NCI-H2107 (cell line): Measurements from ENCODE around the gene RASAL3.

ENCODE experiments used
- DNase-seq: peaks from one replicate; lab custom pipeline; 2025; lab: John Stamatoyannopoulos, UW

Gene RASAL3

DNA sequence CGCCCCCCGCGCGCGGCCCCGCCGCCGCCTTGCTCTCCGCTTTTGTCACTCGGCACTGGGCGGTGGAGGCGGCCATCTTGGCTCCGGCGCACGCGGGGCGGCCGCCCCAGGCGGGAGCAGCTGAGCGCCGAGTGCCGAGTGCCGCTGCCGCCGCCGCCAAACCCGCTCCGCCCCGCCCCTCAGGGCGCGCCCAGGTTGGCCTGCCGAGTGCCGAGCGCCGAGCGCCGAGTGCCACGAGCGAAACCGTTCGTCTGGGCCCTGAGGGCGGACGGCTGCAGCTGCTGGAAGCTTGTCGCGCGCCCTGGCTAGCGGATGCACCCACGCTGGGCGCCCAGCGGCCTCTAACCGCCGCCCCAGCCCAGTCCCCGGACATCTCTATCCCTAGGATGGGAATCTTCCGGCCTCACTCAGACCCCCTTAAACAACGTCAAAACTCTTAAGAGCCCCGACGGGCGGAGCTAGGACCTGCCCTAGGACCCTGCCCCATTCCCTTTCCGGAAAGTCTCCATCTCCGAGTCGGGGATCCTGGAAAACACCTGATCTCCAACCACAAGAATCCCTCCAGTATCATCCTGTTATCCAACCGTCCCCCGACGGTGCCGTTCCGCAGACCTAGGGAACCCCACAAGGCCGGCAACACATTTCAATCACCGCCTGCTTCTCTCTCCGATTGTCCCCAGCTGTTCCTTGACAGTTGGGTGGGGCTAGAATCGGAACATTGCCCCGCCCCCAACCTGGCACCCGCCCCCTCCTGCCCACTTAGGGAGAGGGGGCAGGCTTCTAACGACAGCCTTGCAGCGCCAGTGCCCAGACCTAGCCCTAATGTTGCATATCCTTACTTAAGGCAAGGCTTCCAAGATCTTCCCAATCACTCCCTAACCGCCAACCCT, 31.5 kb downstream of the RASAL3 start:
- peak; percentile 76 for DNase-seq

DNA sequence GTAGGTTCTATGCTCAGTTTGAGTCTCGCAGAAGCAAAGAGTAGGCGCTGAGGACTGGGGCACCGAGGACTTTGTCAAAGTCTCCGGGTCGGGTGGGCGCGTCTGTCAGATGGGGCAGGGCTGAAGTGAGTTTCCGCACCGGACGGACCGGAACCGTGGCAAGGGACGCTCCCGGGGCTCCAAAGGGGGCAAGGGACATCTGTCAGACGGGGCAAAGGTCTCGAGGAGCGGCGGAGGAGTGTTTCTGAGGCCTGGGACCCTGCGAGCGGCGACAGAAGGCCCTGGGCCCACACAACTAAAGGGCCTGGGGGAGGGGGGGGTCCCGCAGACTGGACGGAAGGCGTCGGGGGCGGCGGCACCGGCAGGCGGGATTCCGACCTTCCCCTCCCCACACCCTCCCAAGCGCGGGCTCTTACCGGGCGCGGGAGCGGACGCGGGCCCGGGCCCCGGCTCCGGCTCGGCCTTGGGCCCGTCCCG, 32.3 kb downstream of the RASAL3 start:
- DNase-seq: no peak

DNA sequence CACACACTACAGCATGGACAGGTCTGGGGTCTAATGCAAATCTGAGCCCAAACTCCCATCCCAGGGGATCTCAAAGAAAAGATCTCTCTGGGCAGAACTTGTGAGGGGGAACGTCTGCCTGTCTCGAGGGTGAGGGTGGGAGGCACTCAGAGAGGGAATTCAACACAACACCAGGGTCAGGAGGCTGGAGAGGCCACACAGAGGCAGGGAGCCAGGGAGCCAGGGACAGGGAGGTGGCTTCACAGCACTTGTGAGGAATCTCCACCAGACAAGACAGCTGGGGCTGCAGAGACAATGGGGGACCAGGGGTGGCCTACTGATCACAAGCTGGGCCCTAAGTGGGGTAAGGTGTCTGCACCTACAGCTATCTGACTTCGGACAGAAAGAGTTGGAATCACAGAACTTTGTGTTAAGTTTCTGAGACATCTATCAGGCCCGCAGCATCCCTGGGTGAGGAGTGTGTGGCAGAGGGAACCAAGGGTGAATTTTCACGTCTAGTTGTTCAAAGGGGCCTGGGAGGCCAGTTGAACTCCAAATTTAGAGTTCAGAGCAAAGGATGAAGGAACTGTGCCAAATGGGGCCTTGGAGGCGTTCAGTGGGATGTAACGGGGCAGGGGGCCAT, 32.8 kb downstream of the RASAL3 start:
- DNase-seq: no peak

DNA sequence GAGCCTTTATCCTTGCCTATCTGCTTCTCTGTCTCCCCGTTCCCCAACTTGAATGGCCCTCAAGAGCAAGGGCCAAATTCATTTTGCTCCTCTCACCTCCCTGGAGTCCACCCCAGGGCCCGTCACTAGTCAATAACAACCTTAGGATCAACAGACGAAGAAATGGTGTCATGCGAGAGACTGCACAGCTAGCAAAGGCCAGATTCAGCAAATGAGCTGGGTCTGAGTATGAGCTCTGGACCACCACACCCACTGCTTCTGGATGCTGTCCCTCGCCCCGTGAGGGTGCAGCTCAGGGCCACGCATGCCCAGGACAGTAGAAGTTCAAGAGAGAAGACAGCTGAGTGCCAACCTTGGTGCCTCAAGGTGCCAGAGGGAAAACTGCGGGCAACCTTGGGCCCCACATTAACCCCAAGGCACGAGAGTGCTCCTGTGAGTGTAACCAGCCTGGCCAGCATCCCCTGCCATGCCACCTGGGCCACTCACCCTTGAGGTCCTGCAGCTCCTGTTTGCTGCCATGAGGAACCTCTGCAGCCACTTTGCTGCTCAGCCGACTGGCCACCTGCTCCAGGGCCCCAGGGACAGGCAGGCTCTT, 33.7 kb downstream of the RASAL3 start:
- no peak for DNase-seq

DNA sequence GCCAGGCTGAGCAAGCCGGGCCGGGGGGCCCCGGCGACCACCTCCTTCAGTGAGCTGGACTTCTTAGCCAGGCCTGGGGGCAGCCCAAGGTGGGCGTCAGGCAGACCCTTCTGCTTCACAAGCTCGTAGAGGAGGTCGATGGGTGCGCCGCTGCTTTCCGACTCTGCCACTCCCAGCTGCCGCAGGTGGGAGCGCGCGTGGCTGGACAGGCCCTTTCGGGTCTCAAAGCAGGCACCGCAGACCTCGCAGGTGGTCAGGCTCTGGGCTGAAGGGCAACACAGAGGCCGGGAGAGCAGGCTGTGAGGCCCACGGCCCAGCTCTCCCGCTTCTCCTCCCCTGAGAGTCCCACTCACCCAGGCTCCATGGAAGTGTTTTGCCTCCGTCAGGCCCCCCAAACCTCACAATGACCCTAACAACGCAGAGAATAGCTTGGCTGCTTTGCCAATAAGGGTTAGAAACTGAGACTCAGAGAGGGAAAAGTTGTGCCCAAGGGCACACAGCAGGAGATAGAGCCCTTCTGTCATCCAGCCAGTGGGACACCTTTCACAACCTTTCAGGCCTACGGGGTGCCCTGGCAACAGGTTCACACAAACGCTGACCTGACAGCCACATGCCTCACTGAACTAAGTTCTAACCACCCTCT, 34.4 kb downstream of the RASAL3 start:
- DNase-seq: no peak

DNA sequence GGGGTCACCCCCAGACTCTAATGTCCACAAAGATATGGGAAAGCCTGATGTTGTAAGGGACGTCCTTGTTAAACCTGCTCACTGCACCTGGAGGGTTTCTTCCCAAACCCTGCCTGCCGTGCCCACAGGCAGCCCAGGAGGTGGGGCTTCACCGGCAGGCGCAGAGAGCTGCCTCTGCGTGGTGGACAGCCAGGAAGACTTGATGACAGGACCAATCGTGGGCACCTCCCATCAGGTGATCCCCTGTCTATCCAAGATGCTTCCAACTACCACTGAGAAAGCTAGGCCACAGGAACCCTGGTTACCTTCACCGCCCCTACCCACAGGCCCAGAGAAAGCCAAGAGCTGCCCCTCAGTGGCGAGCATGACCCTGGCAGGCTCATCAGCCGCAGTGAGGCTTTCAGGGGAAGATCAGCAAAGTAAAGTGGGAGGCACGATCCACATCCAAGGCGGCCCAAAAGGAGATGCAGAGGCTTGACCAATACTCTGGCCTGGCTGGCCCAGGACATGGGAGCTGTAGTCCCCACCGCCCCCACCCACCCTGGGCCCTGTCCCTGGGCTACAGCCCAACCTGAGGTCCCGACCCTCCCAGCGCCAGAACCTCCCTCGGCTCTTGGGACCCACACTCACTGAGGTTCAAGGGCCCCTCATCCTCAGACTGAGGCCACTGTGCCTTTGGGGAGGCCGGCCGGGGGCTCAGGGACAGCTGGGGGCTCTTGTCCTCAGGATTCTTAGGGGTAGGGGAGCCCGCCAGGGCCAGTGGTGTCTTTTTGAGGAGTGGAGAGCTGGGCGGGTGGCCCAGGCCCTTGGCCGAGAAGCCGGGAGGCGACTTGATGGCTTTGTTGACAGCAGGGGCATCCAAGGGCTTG, 35.2 kb downstream of the RASAL3 start:
- no peak for DNase-seq

DNA sequence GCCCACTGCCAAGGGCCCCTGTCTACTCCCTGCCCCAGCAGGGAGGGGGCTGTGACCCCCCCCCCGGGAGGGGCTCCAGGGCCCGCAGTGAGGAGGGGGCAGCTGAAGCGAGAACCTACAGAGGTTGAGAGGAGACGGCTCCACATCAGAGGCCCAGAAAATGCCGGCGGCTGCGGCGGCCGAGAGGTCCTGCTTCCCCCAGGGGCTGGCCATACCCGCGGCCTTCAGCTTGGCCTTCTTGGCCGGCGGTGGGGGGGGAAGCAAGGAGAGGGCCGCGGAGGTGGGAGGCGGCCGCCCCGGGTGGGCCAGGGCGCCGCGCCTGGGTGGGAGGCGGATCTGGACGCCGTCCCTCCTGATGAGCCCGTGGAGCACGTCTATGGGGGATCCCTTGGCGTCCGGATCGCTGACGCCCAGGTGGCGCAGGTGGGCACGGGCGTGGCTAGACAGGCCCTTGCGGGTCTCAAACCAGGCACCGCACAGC, 36.3 kb downstream of the RASAL3 start:
- DNase-seq: no peak

DNA sequence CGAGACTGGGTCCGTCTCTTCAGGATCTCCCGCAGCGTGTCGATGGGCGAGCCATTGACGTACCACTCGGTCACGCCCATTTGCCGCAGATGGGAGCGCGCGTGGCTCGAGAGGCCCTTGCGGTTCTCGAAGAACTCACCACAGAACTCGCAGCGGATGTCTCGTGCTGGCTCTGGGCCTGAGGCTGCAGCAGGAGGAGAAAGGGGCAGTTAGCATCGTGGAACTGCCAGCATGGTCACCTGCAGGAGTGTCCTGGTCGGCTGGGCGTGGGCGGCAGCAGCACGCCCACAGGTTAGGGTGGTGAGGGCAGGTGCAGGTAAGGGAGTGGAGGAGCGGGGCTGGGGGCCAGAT, 37.0 kb downstream of the RASAL3 start:
- DNase-seq: no peak

DNA sequence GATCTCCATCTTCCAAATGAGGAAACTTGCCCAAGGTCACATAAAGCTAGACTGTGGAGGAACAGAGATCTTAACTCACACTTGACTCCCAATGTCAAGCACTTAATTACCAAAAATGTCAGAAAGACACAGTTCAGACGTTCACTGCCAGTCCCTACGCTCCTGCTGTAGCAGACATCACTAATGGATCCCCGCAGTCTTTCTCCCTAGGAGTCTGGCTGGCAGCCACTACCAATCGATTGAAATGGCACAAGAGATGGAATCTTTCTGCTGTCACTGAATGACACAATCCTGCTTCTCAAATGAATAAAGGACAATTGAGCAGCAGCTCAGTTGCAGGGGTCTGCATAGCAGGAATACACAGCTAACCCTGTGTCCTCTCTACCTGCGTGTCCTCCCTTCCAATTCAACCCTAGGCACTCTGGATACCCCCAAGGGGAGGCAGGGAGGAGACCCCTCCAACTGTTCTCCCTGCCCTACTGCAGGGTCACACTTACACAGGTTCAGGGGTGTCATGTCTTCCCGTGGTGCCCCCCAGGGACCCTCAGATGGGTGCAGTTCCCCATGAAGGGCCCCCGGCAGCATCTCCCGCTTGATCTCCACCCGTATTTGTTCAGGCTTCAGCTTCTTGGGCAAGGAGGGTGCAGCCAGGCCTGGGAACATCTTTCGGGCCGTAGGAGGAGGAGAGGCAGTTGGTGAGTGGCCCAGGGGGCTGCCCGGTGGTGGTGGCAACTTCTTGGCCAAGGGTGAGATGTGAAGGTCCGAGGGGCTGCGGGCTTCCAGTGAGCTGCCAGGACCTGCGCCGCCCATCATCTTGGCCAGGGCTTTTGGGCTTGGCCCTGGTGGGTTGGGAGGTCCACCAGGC, 37.6 kb downstream of the RASAL3 start:
- DNase-seq: no peak

DNA sequence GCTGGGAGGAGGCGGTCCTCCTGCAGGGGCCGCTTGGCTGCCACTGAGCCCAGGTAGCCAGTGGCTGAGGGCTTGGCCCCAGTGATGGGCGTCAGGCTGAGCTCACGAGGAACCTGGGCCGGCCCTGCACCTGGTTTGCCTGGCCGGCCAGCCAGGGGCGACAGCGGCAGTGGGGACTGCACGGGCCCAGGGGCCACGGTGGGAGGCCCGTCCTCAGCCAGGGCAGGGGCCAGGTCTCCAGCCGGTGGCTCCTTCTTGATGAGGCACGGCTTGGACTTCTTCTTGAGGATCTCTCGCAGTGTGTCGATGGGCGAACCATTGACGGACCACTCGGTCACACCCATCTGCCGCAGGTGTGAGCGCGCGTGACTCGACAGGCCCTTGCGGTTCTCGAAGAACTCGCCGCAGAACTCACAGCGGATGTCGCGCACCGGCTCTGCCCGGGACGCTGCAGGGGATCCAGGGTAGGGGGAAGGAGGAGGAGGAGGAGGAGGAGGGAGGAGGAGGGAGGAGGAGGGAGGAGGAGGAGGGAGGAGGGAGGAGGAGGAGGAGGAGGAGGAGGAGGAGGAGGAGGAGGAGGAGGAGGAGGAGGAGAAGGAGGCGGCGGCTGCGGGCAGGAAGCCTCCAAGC, 38.9 kb downstream of the RASAL3 start:
- DNase-seq: no peak

DNA sequence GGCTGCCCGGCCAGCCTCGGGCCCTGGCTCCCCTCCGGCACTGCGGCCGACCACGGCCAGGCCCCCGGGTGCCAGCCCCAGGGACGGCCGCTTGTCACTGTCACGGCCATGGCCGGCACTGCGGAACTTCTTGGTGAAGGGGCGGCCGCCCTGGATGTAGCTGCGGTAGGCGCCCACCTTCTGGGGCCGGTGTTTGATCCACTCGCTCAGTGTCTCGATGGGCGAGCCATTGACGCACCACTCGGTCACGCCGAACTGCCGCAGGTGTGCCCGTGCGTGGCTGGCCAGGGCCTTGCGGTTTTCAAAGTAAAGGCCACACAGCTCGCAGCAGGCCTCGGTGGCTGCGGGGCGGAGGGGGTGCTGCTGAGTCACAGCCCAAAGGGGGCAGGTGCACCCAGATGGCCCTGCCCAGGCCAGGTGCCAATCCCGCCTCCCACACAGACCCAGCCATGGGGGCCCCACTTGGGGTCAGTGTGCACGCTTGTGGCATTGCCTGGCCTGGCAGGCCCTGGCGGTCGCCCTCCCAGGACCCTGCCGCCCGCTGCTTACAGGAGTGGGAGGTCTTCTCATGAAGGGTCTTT, 39.6 kb downstream of the RASAL3 start:
- no peak for DNase-seq

DNA sequence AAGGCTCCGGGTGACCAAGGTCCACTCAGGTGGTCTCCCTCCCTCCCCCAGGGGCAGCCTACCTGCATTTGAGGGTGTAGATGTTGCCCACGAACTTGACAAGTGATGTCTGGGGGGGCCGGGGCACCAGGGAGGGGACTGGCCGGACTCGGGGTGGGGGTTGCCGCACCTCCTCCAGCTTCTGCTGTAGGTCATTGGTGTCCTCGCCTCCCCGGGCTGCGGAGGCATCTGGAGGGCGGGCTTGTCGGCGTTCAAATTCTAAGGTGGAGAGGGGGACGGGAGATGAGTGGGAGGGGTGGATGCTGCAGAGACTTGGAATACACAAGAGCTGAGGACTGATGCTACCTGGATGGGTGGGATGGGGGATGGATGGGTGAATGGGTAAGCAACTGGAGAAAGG, 40.2 kb downstream of the RASAL3 start:
- DNase-seq: no peak

DNA sequence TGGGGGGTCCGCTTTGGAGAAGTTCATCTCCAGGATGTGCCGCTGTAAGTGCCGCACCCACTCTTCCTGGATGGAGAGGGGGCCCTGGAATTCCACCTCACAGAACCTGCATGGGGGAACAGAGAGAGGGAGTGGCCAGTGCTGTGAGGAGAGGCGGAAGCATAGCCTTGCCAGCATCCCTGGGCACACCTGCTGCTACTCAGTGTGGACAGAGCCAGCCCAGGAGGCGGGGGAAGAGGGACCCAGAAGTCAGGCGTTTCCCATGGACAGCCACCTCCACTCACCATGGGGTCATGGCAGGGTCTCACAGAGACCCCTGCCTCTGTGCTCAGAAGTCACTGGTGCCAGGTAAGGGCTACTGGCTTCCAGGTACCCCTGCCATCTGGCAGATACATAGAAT, 41.2 kb downstream of the RASAL3 start:
- no peak for DNase-seq

DNA sequence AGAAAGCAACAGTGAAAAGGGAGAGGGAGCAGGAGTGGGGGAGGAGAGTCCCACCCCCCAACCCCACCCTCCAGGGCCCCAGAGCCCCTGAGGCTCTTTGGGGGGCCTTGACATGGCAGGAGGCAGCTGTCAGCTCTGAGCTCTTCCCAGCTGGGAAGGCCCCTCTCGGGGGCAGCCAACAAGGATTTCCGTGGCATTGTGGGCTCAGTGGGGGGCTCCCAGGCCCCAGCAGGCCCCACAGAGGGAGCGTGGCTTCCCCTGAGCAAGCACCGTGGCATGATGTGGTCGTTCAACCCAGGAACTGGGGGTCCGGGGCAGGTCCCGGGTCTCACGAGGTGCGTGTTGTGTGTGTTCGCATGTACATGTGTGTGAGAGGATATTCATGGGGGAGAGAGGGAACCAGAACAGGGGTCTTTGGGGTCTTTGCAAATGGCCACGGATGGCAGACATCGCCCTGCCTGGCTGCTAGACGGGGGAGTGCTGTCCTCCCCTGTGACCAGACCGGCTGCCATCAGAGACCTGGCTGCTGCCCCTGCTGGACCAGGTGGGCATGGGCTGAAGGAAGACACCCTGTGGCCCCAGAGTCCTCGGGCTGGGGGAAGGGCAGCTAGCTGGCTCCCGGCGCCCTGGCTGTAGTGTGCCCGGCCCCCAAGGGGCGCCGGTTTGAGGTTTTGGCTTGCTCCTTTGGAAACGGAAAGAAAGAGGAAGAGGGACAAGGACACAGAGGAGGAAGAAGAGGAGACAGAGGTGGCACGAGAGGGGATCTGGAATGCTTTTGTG, 41.9 kb downstream of the RASAL3 start:
- DNase-seq: no peak

DNA sequence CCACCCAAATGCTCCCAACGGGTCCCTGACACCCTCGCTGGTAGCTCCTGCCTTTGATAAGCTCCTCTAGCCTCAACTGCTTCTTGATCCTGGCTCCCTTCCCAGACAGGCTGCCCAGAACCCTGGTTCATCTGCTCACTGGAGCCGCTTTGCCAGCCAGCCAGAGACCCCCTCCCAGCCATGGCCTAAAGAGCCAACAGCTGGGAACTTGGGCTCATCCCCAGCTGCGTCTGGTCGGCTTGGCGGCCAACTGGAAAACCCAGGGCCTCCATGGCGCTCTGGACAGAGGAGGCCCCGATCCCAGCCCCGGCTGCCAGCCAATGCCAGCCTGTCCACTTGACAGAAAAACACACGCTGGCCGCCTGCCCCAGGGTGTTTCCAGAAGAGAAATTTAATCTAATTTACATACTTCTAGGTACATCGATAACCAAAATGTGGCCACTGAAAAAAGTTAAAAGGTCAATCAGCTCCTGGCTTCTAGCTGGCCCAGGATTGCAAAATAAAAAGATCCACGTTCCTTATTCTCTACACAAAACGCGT, 42.6 kb downstream of the RASAL3 start:
- DNase-seq: no peak

DNA sequence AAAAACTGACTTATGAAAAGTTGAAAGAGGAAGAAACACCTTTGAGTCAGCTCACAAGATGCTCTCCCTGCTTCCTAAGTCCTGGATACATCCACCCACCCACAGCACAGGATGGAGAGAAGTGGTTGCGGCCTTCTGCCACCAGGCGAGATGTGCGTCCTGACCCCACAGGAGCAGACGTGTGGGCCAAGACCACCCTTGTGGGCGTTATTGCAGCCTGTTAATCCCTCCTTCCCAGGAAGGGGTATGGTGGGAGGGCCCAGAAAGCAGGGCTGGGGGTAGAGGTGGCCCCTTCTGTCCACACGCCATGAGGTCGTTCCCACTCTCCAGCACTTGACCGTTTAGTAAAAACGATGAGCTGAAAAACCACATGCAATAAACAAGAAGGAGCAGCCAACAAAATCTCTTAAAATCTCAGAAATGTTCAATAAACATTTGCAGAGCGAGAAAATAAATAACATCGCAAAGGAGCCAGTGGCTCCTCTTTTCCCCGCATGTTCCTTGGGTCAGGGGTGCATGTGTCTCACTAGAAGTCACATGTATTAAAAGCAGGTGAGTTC, 43.1 kb downstream of the RASAL3 start:
- DNase-seq: no peak

DNA sequence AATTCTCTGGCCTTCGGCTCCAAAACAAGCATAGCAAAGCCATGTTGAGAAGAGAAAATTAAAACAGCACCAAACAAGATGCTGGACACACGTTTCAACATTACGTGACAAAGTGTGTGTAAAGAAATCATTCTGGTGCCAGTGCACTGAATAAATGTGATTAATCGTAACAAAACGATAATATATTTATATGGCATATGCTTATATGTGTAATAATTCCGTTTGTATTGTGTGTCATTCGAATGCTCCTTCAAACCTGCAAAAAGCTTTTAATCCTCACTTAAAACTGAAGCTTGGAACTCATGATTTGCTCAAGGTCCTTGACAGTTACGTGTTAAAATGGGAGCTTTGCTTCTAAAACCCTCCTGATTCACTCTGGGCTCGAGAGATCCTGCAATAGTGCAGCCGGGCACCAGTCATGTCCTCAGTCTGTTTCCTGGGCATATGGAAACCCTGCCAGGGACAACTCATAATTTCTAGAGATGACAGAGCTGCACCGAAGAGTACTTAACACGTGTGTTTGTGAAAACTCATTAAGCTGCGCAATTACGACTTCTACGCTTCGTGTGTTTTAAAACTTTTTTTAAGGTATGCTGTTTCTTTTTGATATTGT, 44.8 kb downstream of the RASAL3 start:
- no peak for DNase-seq
